ENCODE measurements around the gene FRAS1. TPM values are rescaled to one million over a fixed set of nuclear protein-coding genes. Genes with fewer than 3 reads are reported as not detected.

Gene FRAS1
- total RNA-seq, 2 donors from 2014 or later = 77.0 to 78.3 TPM

GRCh38 chr4:78509043-78509442 lies 451.9 kb downstream of the FRAS1 start:
- no peaks in the 10 kb centered on the region for H3K27me3 ChIP-seq (ENCODE audit: control insufficient read depth, insufficient read depth, low read length, poor library complexity, severe bottlenecking)
- no peak overlapping the region for H3K4me3 ChIP-seq (ENCODE audit: low read length)
- 69% methylated on average over 2 of the region's 2 CpGs; no CpG with 5 or more reads in 1 of the 2 experiments for WGBS, 2 experiments (ENCODE audit: insufficient coverage in 1 of 2, insufficient read length in 1 of 2)
- no peak for DNase-seq
- no peak overlapping the region for H3K27ac ChIP-seq (ENCODE audit: low read depth, low read length)
- Mint-ChIP-seq H3K4me1 (peaks cover 4% of the 10 kb centered on the region), H3K9me3 (peaks cover 4% of the 10 kb centered on the region), H3K36me3 (ENCODE audit: low read depth) (peaks cover 38% of the 10 kb centered on the region), H3K27me3 (ENCODE audit: insufficient read depth) (no peaks in the 10 kb centered on the region), H3K27ac (no peak overlapping the region), H3K4me3 (no peak overlapping the region)
- H3K9ac ChIP-seq (ENCODE audit: extremely low read depth, low read length, poor library complexity, severe bottlenecking) = no peak overlapping the region
- H3K36me3 ChIP-seq (ENCODE audit: control insufficient read depth, insufficient read depth, low read length) = peaks cover 72% of the 10 kb centered on the region
- H3K9me3 ChIP-seq (ENCODE audit: control insufficient read depth, low read length) = no peaks in the 10 kb centered on the region
- TF ChIP-seq CTCF (conservative IDR thresholded peaks at IDR 0.05) = no peak
- no peaks in the 10 kb centered on the region for H3K4me1 ChIP-seq (ENCODE audit: control insufficient read depth, insufficient read depth, low read length)

- no peak for DNase-seq
- Histone ChIP-seq H3K4me1 (ENCODE audit: control insufficient read depth, insufficient read depth, low read length) (no peaks in the 10 kb centered on the region), H3K36me3 (ENCODE audit: control insufficient read depth, insufficient read depth, low read length) (peaks cover 77% of the 10 kb centered on the region), H3K27ac (ENCODE audit: low read depth, low read length) (no peak overlapping the region), H3K27me3 (ENCODE audit: control insufficient read depth, insufficient read depth, low read length, poor library complexity, severe bottlenecking) (no peaks in the 10 kb centered on the region), H3K9me3 (ENCODE audit: control insufficient read depth, low read length) (no peaks in the 10 kb centered on the region), H3K9ac (ENCODE audit: extremely low read depth, low read length, poor library complexity, severe bottlenecking) (no peak overlapping the region), H3K4me3 (ENCODE audit: low read length) (no peak overlapping the region)
- H3K27me3 Mint-ChIP-seq (ENCODE audit: insufficient read depth) = no peaks in the 10 kb centered on the region
- H3K9me3 Mint-ChIP-seq = peaks cover 4% of the 10 kb centered on the region
- H3K4me1 Mint-ChIP-seq = peaks cover 4% of the 10 kb centered on the region
- WGBS, 2 experiments (ENCODE audit: insufficient coverage in 1 of 2, insufficient read length in 1 of 2) = no CpG with 5 or more reads among the region's 1 CpG
- H3K27ac Mint-ChIP-seq = no peak overlapping the region
- H3K4me3 Mint-ChIP-seq = no peak overlapping the region
- peaks cover 35% of the 10 kb centered on the region for H3K36me3 Mint-ChIP-seq (ENCODE audit: low read depth)
- TF ChIP-seq CTCF (conservative IDR thresholded peaks at IDR 0.05) = no peak
Observed at GRCh38 chr4:78510108-78510507, 453.0 kb downstream of the FRAS1 start.

GRCh38 chr4:78510681-78511080 lies 453.6 kb downstream of the FRAS1 start:
- H3K4me3 Mint-ChIP-seq = no peak overlapping the region
- peaks cover 4% of the 10 kb centered on the region for H3K9me3 Mint-ChIP-seq
- Histone ChIP-seq H3K4me3 (ENCODE audit: low read length) (no peak overlapping the region), H3K36me3 (ENCODE audit: control insufficient read depth, insufficient read depth, low read length) (peaks cover 81% of the 10 kb centered on the region), H3K9me3 (ENCODE audit: control insufficient read depth, low read length) (no peaks in the 10 kb centered on the region), H3K27ac (ENCODE audit: low read depth, low read length) (no peak overlapping the region), H3K9ac (ENCODE audit: extremely low read depth, low read length, poor library complexity, severe bottlenecking) (no peak overlapping the region), H3K27me3 (ENCODE audit: control insufficient read depth, insufficient read depth, low read length, poor library complexity, severe bottlenecking) (no peaks in the 10 kb centered on the region), H3K4me1 (ENCODE audit: control insufficient read depth, insufficient read depth, low read length) (no peaks in the 10 kb centered on the region)
- H3K4me1 Mint-ChIP-seq = peaks cover 4% of the 10 kb centered on the region
- no peak overlapping the region for H3K27ac Mint-ChIP-seq
- DNase-seq = no peak
- H3K36me3 Mint-ChIP-seq (ENCODE audit: low read depth) = peaks cover 31% of the 10 kb centered on the region
- TF ChIP-seq CTCF (conservative IDR thresholded peaks at IDR 0.05) = no peak
- H3K27me3 Mint-ChIP-seq (ENCODE audit: insufficient read depth) = no peaks in the 10 kb centered on the region
- 53% methylated on average over 1 of the region's 1 CpG; no CpG with 5 or more reads in 1 of the 2 experiments for WGBS, 2 experiments (ENCODE audit: insufficient coverage in 1 of 2, insufficient read length in 1 of 2)
